ENCODE data around the gene RAX2.

RAX2 gene

GRCh38 chr19:3730457-3730958 is 41.5 kb downstream of the RAX2 start:
- no peak for TF ChIP-seq CTCF (IDR thresholded peaks at IDR 0.05; ENCODE audit: low read depth, low read length, missing control alignments)

GRCh38 chr19:3725640-3726310 is 46.3 kb downstream of the RAX2 start:
- DNase-seq (ENCODE audit: low read depth): no peak
- TF ChIP-seq CTCF (IDR thresholded peaks at IDR 0.05; ENCODE audit: low read depth, low read length, missing control alignments): no peak
- in situ Hi-C loops (cut with HindIII; ENCODE audit: low sequenced_read_pairs): no loop called here

More at GRCh38 chr19:3730457-3730958, 41.5 kb downstream of the RAX2 start:
- H3K4me3 ChIP-seq (ENCODE audit: low read depth, low read length): no peak overlapping the region
- in situ Hi-C loops (cut with HindIII; ENCODE audit: low sequenced_read_pairs): no loop called here
- no peak for DNase-seq (ENCODE audit: low read depth)

GRCh38 chr19:3725121-3725520 is 46.9 kb downstream of the RAX2 start:
- no peak overlapping the region for H3K4me3 ChIP-seq (ENCODE audit: low read depth, low read length)
- no peak for DNase-seq (ENCODE audit: low read depth)
- TF ChIP-seq CTCF (IDR thresholded peaks at IDR 0.05; ENCODE audit: low read depth, low read length, missing control alignments): no peak
- in situ Hi-C loops (cut with HindIII; ENCODE audit: low sequenced_read_pairs): no loop called here

More at GRCh38 chr19:3725640-3726310, 46.3 kb downstream of the RAX2 start:
- H3K4me3 ChIP-seq (ENCODE audit: low read depth, low read length): no peak overlapping the region

- no peak overlapping the region for H3K4me3 ChIP-seq (ENCODE audit: low read depth, low read length)
- no peak for DNase-seq (ENCODE audit: low read depth)
- no peak for TF ChIP-seq CTCF (IDR thresholded peaks at IDR 0.05; ENCODE audit: low read depth, low read length, missing control alignments)
- in situ Hi-C loops (cut with HindIII; ENCODE audit: low sequenced_read_pairs): loop anchor here (5.0 kb wide), 1 partner anchor 72 kb away; no protein-coding TSS in a partner anchor
These were observed 48.1 kb downstream of the RAX2 start for GRCh38 chr19:3723883-3724282.

GRCh38 chr19:3723110-3723488 is 48.9 kb downstream of the RAX2 start:
- in situ Hi-C loops (cut with HindIII; ENCODE audit: low sequenced_read_pairs): loop anchor here (5.0 kb wide), 1 partner anchor 71 kb away; no protein-coding TSS in a partner anchor
- no peak for DNase-seq (ENCODE audit: low read depth)
- TF ChIP-seq CTCF (IDR thresholded peaks at IDR 0.05; ENCODE audit: low read depth, low read length, missing control alignments): no peak
- H3K4me3 ChIP-seq (ENCODE audit: low read depth, low read length): no peak overlapping the region

- H3K4me3 ChIP-seq (ENCODE audit: low read depth, low read length): no peak overlapping the region
- DNase-seq (ENCODE audit: low read depth): no peak
- in situ Hi-C loops (cut with HindIII; ENCODE audit: low sequenced_read_pairs): loop anchor here (5.0 kb wide), 1 partner anchor 70 kb away; no protein-coding TSS in a partner anchor
- TF ChIP-seq CTCF (IDR thresholded peaks at IDR 0.05; ENCODE audit: low read depth, low read length, missing control alignments): no peak
These were observed 49.5 kb downstream of the RAX2 start for GRCh38 chr19:3722443-3723109.

All from astrocyte of the cerebellum (primary cell).